SH-SY5Y (cell line): ENCODE data around the gene GORAB.

Experiments used
- GATA2 ChIP-seq: IDR thresholded peaks from 2 replicates; pipeline ENCODE4 v1.6.1; 2011; ENCODE audit warnings: mild to moderate bottlenecking, low read depth, low read length
- GATA3 ChIP-seq: IDR thresholded peaks from 2 replicates; pipeline ENCODE4 v1.6.1; 2011; ENCODE audit warnings: low read depth, mild to moderate bottlenecking, low read length, moderate library complexity

The GORAB gene, protein sequence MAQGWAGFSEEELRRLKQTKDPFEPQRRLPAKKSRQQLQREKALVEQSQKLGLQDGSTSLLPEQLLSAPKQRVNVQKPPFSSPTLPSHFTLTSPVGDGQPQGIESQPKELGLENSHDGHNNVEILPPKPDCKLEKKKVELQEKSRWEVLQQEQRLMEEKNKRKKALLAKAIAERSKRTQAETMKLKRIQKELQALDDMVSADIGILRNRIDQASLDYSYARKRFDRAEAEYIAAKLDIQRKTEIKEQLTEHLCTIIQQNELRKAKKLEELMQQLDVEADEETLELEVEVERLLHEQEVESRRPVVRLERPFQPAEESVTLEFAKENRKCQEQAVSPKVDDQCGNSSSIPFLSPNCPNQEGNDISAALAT

GRCh38 chr1:170531758-170532657 is at the start of gene GORAB:
TSS of gene GORAB (plus strand) at chr1:170532166. CDS start at chr1:170532224, 58 bp downstream.
- peak; percentile 26; the same call in 1 of the 2 replicates for TF ChIP-seq GATA2
- no peak for TF ChIP-seq GATA3

DNA sequence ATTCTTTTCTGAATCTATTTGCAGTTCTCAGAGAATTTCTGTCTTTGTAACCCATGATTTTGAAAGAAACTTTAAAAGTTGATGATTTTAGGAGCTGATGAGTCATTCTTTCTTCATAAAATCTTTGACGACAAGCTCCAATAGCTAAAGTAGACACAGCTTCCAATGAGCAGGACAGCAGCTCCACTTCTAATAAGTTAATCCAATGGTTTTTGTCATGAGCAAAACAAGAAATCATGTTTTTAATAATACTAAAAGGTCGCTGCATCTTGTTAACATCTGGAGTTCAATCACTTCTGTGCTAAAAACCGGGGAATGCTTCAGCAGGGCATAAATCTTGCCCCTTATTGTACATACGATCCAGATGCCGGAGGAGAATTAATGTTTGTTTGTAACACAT is 48.9 kb upstream of the GORAB start:
- TF ChIP-seq GATA2 (no peak), GATA3 (no peak)

- no peak for TF ChIP-seq GATA3
- no peak for TF ChIP-seq GATA2
Measured at GRCh38 chr1:170487503-170487902, 44.5 kb upstream of the GORAB start.

- TF ChIP-seq GATA3 (no peak), GATA2 (no peak)
Measured at GRCh38 chr1:170491291-170491690, 40.7 kb upstream of the GORAB start.

- TF ChIP-seq GATA3 (no peak), GATA2 (no peak)
Measured at GRCh38 chr1:170494369-170494768, 37.6 kb upstream of the GORAB start.

DNA sequence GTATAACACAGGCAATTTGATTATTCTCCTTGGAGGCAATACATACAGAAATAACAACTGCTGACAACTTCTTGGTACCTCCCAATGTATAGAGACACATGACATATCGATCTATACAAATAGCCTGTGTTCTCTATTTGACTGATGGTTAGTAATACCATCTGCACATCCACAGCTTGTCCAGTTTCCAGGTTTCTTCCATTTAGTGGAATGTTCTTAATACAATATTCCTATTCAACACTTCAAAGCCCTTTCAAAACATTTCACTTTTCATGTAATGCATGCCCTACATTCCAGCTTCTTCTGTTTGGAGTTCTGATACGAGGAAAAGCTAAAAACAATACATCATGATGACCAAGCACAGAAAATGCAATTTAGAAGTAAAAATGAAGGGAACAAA is 37.0 kb upstream of the GORAB start:
- no peak for TF ChIP-seq GATA3
- TF ChIP-seq GATA2, result no peak

GRCh38 chr1:170498876-170499275 is 33.1 kb upstream of the GORAB start:
- TF ChIP-seq GATA2 (no peak), GATA3 (no peak)

DNA sequence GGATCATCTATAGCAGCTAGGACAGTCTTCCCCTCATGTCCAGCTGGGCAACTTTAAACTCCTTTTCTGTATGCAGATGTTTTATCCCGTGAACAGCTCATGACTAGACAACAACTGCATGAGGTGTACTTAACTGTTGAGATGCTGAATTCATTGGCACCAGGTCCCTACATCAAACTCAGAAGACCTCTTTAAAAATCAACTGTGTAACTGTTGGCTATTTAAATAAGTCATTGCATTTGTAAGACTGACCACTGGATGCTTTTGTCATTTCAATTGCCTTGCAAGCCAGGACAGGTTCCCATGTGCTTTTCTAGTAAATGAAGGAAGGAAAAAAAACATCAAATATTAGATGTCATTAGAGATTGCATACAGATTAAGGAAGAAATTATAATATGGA is 28.3 kb upstream of the GORAB start:
- no peak for TF ChIP-seq GATA2
- no peak for TF ChIP-seq GATA3

DNA sequence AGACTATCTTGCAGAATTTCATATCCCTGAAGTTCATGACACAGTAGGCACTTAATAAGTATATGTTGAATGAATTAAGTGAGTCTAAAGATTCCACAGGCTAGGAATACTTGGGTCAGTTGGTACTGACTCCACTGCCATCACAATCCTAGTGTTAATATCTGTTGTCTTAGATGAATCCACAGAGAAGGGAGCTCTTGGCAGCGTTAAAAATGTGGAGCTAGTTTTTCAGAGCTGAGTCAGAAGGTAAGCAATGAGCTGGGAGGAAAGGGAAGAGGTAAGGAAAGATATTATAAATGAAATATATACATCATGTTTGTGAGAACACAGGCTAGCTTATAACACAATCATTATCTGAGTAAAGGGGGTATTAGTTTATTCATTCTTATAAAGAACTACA is 21.8 kb upstream of the GORAB start:
- TF ChIP-seq GATA2 (no peak), GATA3 (no peak)

DNA sequence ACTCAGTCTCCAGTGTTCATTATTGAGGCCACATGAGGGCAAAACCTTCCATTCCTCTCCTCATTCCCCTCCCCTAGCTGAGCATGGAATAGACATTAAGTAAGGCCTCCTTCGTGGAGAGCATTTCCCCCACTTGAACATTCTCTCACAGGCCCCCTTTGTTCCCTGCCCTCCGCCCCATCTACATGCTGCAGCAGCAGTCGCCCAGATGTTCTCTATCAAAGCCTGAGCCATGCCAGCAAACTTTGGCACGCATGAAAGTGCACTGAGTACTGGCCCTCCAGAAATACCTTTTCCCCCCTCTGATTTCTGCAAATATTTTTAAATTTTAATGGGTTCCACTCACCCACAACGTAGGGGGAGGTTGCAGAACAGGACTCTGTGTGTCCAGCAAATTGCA is 20.9 kb upstream of the GORAB start:
- TF ChIP-seq GATA2 (no peak), GATA3 (no peak)

- no peak for TF ChIP-seq GATA3
- TF ChIP-seq GATA2, result no peak
Measured at GRCh38 chr1:170513138-170513537, 18.8 kb upstream of the GORAB start.

DNA sequence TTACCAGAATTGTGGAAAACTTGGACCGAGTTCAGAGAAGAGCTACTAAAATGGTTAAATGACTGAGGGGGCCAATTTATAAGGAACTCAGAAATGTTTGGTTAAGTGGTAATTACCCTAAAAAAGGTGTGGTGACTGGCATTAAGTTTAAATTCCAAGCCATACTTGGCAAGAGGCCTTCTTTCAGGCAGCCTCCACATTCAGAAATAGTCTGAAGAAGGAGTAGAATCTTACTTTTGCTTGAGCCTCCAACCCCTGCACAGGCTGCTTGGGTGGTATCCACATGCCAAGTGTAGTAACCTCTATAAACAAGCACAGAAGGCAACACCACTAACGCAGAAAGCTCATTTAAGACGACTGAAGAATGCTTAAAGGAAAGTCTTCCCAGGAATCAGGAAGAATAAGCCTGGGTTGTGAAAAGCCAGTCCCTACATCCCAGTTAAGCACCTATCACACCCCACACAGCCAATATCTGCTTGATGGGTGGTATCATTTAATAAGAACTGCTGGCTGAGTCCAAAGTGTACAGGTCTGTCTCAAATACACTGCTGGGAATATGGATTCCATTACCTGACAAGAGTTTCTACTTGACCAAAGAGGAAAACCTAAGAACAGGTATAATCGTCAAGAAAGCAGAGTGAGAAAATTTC is 13.7 kb upstream of the GORAB start:
- no peak for TF ChIP-seq GATA2
- no peak for TF ChIP-seq GATA3

DNA sequence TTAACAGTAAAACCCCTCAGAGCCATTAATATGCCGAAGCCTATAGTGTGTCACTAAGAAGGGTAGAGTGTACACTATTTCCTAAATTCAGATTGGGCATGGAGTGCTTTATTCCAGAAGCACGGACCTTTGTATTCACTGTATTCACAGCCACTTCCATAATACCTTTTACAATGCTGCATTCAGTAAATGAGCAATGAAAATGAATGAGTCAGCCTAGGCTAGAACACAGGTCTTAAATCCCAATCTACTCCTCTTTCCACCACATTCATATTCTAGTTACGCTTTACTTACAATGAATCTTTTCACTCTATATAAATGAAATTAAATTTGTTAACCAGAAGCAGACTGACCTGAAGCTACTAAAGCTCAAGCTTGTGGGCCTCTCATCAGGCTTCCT is 13.0 kb upstream of the GORAB start:
- no peak for TF ChIP-seq GATA3
- TF ChIP-seq GATA2, result no peak

GRCh38 chr1:170520601-170521000 is 11.4 kb upstream of the GORAB start:
- TF ChIP-seq GATA2, result no peak
- TF ChIP-seq GATA3, result no peak
